ENCODE results near the gene MAN2A2.
A peak's percentile ranks its signal among the peaks of the same experiment; 100 is the strongest.

MAN2A2 gene

DNA sequence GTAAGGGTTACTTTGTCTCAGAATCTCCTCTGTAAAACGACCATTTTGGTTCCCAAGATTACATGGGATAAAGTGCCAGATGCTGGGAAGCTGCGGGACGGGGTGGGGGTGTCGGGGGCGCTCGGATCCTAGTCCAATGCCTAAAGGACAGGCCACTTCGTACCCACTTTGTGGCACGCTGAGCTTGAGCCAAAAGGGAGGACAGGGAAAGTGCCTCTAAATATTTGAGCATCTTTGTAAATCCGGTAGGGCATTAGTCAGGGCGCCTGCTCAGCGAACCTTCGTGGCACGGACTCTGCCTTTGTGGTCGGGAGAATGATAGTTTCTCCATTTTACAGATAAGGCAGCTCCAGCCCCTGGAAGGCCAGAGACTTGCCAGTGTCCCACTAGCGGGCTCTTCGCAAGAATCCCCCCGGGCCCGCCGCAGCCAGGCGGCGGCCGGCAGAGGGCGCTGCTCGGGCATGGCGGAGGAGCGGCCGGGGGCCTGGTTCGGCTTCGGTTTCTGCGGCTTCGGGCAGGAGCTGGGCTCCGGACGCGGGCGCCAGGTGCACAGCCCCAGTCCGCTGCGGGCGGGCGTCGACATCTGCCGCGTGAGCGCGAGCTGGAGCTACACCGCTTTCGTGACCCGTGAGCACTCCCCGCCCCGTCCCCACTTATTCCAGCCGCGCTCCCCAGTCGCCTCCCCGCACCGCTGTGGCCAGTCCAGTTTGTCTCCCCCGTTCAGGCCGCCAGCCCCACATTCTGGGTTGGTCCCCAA is 53.4 kb downstream of the MAN2A2 start:
- in situ Hi-C loops (cut with HindIII; ENCODE audit: low sequenced_read_pairs) = no loop called here
- TF ChIP-seq, protein P1, sequence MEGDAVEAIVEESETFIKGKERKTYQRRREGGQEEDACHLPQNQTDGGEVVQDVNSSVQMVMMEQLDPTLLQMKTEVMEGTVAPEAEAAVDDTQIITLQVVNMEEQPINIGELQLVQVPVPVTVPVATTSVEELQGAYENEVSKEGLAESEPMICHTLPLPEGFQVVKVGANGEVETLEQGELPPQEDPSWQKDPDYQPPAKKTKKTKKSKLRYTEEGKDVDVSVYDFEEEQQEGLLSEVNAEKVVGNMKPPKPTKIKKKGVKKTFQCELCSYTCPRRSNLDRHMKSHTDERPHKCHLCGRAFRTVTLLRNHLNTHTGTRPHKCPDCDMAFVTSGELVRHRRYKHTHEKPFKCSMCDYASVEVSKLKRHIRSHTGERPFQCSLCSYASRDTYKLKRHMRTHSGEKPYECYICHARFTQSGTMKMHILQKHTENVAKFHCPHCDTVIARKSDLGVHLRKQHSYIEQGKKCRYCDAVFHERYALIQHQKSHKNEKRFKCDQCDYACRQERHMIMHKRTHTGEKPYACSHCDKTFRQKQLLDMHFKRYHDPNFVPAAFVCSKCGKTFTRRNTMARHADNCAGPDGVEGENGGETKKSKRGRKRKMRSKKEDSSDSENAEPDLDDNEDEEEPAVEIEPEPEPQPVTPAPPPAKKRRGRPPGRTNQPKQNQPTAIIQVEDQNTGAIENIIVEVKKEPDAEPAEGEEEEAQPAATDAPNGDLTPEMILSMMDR (IDR thresholded peaks at IDR 0.05; ENCODE audit: low read depth, low read length) = peak; percentile 85
- peak; percentile 75 for DNase-seq (ENCODE audit: low read depth, low spot score)
- H3K4me3 ChIP-seq (ENCODE audit: low read depth, low read length) = peak overlapping the region; percentile 87

DNA sequence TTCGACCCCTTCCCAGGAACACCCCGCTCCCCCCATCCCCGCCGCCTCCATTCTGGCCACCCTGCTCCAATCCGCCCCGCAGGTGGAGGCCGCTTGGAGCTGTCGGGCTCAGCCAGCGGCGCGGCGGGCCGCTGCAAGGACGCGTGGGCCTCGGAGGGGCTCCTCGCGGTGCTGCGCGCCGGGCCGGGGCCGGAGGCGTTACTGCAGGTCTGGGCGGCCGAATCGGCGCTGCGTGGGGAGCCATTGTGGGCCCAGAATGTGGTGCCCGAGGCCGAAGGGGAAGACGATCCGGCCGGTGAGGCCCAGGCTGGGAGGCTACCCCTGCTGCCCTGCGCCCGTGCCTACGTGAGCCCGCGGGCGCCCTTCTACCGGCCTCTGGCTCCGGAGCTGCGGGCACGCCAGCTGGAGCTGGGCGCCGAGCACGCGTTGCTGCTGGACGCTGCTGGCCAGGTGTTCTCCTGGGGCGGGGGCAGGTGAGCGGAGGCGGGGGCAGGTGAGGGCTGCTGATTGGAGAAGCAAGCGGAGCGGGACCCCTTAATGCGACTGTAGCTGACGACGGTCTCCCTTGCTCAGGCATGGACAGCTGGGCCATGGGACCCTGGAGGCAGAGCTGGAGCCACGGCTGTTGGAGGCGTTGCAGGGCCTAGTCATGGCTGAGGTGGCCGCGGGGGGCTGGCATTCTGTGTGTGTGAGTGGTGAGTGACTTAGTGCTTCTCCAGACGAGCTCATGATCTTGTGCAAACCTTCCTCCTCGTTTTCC is 54.1 kb downstream of the MAN2A2 start:
- in situ Hi-C loops (cut with HindIII; ENCODE audit: low sequenced_read_pairs) = no loop called here
- TF ChIP-seq, protein P1 (IDR thresholded peaks at IDR 0.05; ENCODE audit: low read depth, low read length) = no peak
- DNase-seq (ENCODE audit: low read depth, low spot score) = peak; percentile 41
- peak overlapping the region; percentile 56 for H3K4me3 ChIP-seq (ENCODE audit: low read depth, low read length)

DNA sequence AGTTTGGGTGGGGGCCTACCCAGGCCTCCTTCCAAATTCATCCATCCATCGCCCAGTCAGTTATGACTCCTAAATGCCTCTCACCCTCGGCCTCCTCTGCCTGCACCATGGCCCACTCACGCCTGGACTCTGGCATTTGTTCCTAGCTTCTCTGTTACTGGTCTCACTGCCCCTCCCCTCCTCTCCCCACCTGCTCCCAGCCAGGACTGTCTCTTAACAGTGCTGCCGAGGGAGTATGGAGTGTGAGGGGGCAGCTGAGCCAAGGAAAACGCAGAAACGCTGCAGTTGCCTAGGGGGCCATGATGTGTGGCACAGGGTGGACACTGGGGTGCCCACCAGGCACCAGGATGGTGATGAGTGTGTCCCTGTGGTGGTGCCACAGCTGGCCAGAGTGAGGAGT is 54.7 kb downstream of the MAN2A2 start:
- peak overlapping the region; percentile 56 for H3K4me3 ChIP-seq (ENCODE audit: low read depth, low read length)
- DNase-seq (ENCODE audit: low read depth, low spot score) = no peak
- TF ChIP-seq, protein P1 (IDR thresholded peaks at IDR 0.05; ENCODE audit: low read depth, low read length) = no peak
- in situ Hi-C loops (cut with HindIII; ENCODE audit: low sequenced_read_pairs) = no loop called here

DNA sequence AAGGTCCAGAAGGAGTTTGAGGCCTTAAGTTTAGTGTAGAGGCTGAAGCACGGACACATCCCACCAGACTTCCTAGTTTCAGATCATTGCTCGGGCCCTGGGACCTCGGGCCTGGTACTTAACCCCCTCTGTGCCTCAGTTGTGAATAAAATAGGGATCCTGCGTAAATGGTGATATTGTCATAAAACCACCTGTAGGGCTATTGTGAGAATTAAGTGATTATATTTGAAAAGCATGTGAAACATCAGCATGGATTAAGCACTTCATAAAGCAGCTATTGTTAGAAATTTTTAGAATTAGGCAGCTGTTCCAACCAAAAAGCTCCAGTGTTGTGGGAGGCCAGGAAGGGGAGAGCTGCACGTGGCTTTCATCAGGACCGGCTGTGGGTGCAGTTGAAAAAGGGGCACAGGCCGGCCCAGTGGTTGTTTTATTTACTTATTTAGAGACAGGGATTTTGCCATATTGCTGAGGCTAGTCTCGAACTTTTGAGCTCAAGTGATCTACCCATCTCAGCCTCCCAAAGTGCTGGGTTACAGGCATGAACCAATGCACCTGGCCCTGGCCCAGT is 56.0 kb downstream of the MAN2A2 start:
- no peak for DNase-seq (ENCODE audit: low read depth, low spot score)
- in situ Hi-C loops (cut with HindIII; ENCODE audit: low sequenced_read_pairs) = no loop called here
- TF ChIP-seq, protein P1 (IDR thresholded peaks at IDR 0.05; ENCODE audit: low read depth, low read length) = no peak
- no peak overlapping the region for H3K4me3 ChIP-seq (ENCODE audit: low read depth, low read length)

GRCh38 chr15:90959894-90960293 is 56.8 kb downstream of the MAN2A2 start:
- TF ChIP-seq, protein P1 (IDR thresholded peaks at IDR 0.05; ENCODE audit: low read depth, low read length) = no peak
- no peak for DNase-seq (ENCODE audit: low read depth, low spot score)
- H3K4me3 ChIP-seq (ENCODE audit: low read depth, low read length) = no peak overlapping the region
- in situ Hi-C loops (cut with HindIII; ENCODE audit: low sequenced_read_pairs) = no loop called here

GRCh38 chr15:90960298-90961091 is 57.4 kb downstream of the MAN2A2 start:
- TF ChIP-seq, protein P1 (IDR thresholded peaks at IDR 0.05; ENCODE audit: low read depth, low read length) = no peak
- no peak overlapping the region for H3K4me3 ChIP-seq (ENCODE audit: low read depth, low read length)
- in situ Hi-C loops (cut with HindIII; ENCODE audit: low sequenced_read_pairs) = no loop called here
- DNase-seq (ENCODE audit: low read depth, low spot score) = no peak
